HepG2 (cell line): ENCODE measurements around the gene RIN3. TPM values are rescaled to one million over a fixed set of nuclear protein-coding genes. Genes with fewer than 3 reads are reported as not detected.

ENCODE experiments used
- ARID5B ChIP-seq: IDR thresholded peaks from 2 replicates; pipeline ENCODE4 v1.4.0; 2020; ENCODE audit warnings: mild to moderate bottlenecking, missing genetic modification reagents
- CEBPB ChIP-seq: IDR thresholded peaks from 2 replicates; pipeline ENCODE4 v1.6.1; 2011; ENCODE audit warnings: low read depth, low read length, improper control_type of control experiment, borderline replicate concordance
- DPF2 ChIP-seq: sonication (generic); formaldehyde crosslinking; IDR thresholded peaks from 2 replicates; pipeline ENCODE4 v1.4.0; 2020; ENCODE audit warnings: mild to moderate bottlenecking, low read depth, missing genetic modification reagents, borderline replicate concordance
- ELF3 ChIP-seq: IDR thresholded peaks from 2 replicates; pipeline ENCODE4 v1.6.1; 2016; ENCODE audit warnings: missing genetic modification reagents, missing compliant biosample characterization
- FOSL1 ChIP-seq: sonication (generic); formaldehyde crosslinking; IDR thresholded peaks from 2 replicates; pipeline ENCODE4 v1.9.0; 2021; ENCODE audit warnings: missing genetic modification reagents, borderline replicate concordance
- FOXA1 ChIP-seq, 2 experiments: fragments of 450-650 bp in 1 of 2; sonication (generic) in 1 of 2; formaldehyde crosslinking in 1 of 2; IDR thresholded peaks; 2 replicates each; pipeline versions ENCODE4 v1.4.0 to v1.6.1; 2016 to 2020; ENCODE audit warnings: missing genetic modification reagents in 1 of 2
- GATAD1 ChIP-seq: IDR thresholded peaks from 2 replicates; pipeline ENCODE4 v1.6.1; 2016; ENCODE audit warnings: missing genetic modification reagents, missing compliant biosample characterization
- GATAD2A ChIP-seq: IDR thresholded peaks from 2 replicates; pipeline ENCODE4 v1.6.1; 2016
- KDM2A ChIP-seq: sonication (generic); formaldehyde crosslinking; IDR thresholded peaks from 2 replicates; pipeline ENCODE4 v1.4.0; 2020; ENCODE audit warnings: low read depth, missing genetic modification reagents, borderline replicate concordance
- MEIS1 ChIP-seq: sonication (generic); formaldehyde crosslinking; IDR thresholded peaks from 2 replicates; pipeline ENCODE4 v1.9.0; 2021; ENCODE audit warnings: mild to moderate bottlenecking, missing genetic modification reagents, moderate library complexity, borderline replicate concordance
- MXD4 ChIP-seq: IDR thresholded peaks from 2 replicates; pipeline ENCODE4 v1.6.1; 2016; ENCODE audit warnings: mild to moderate bottlenecking, missing biosample characterization, missing genetic modification reagents
- NRL ChIP-seq: sonication (generic); formaldehyde crosslinking; IDR thresholded peaks from 2 replicates; pipeline ENCODE4 v1.5.0; 2020; ENCODE audit warnings: missing genetic modification reagents, mild to moderate bottlenecking, moderate library complexity, borderline replicate concordance
- PPARG ChIP-seq: conservative IDR thresholded peaks from 2 replicates; pipeline ENCODE4 v1.6.1; 2016; ENCODE audit warnings: missing biosample characterization, missing genetic modification reagents
- RARA ChIP-seq: IDR thresholded peaks from 2 replicates; pipeline ENCODE4 v1.6.1; 2016; ENCODE audit warnings: missing genetic modification reagents, missing compliant biosample characterization
- RXRA ChIP-seq: sonication (generic); formaldehyde crosslinking; IDR thresholded peaks from 2 replicates; pipeline ENCODE4 v1.5.1; 2020; ENCODE audit warnings: missing genetic modification reagents
- RXRB ChIP-seq: IDR thresholded peaks from 2 replicates; pipeline ENCODE4 v1.6.1; 2016; ENCODE audit warnings: borderline replicate concordance, missing genetic modification reagents, missing compliant biosample characterization
- ZEB1 ChIP-seq: IDR thresholded peaks from 2 replicates; pipeline ENCODE4 v1.6.1; 2012; ENCODE audit warnings: mild to moderate bottlenecking, low read depth, inconsistent platforms; ENCODE audit not compliant: insufficient replicate concordance
- ZNF335 ChIP-seq: sonication (generic); formaldehyde crosslinking; IDR thresholded peaks from 2 replicates; pipeline ENCODE4 v1.4.0; 2020; ENCODE audit warnings: missing genetic modification reagents
- ZNF792 ChIP-seq: IDR thresholded peaks from 2 replicates; pipeline ENCODE4 v1.6.1; 2016
- ZXDC ChIP-seq: sonication (generic); formaldehyde crosslinking; IDR thresholded peaks from 2 replicates; pipeline ENCODE4 v1.5.0; 2020; ENCODE audit warnings: mild to moderate bottlenecking, missing genetic modification reagents
- polyA plus RNA-seq, 8 experiments: library from polyadenylated mRNA; depleted of rRNA in 3 of 8; stranded (reverse) in 7 of 8; unstranded in 1 of 8; fragments of >200 nt; fragmentation: Illumina TruSeq in 4 of 8; extraction: Trizol in 4 of 8; gene quantifications; 2 replicates each; pipeline versions ENCODE4 v1.2.1 to v1.2.3, GENCODE V29; 2011 to 2016; ENCODE audit warnings: low read depth in 4 of 8, missing spikeins in 1 of 8, mixed read lengths in 1 of 8; ENCODE audit not compliant: insufficient read depth in 1 of 8
- total RNA-seq, 5 experiments: library from RNA; depleted of rRNA; stranded (reverse); fragments of >200 nt; fragmentation: Illumina TruSeq; extraction: Trizol; gene quantifications; 2 replicates each; pipeline ENCODE4 v1.2.3, GENCODE V29; 2016; ENCODE audit warnings: low read depth in 1 of 5
- TF ChIP-seq, protein P1 (sequence below): sonication (generic); formaldehyde crosslinking; IDR thresholded peaks from 2 replicates; pipeline ENCODE4 v1.5.0; 2020; ENCODE audit warnings: mild to moderate bottlenecking, missing genetic modification reagents

The RIN3 gene
- total and polyA plus RNA-seq, 2 of the 13 experiments (the other 11 are each of a cell fraction or from before 2014, with no cell fraction given), result 2.3 to 3.6 TPM

- TF ChIP-seq NRL (CRISPR knock-in tag) (0 out of 2 replicates have a peak, but pooled peaks have one; percentile 14), PPARG (CRISPR knock-in tag) (0 out of 2 replicates have a peak, but pooled peaks have one; percentile 27), ZNF335 (CRISPR knock-in tag) (0 out of 2 replicates have a peak, but pooled peaks have one; percentile 18), ELF3 (CRISPR knock-in tag) (peak; percentile 29; the same call in 1 of the 2 replicates), DPF2 (0 out of 2 replicates have a peak, but pooled peaks have one; percentile 25), MEIS1 (CRISPR knock-in tag) (peak; percentile 73; the same call in 1 of the 2 replicates), ZNF792 (CRISPR knock-in tag) (0 out of 2 replicates have a peak, but pooled peaks have one; percentile 58), KDM2A (CRISPR knock-in tag) (peak; percentile 36; the same call in 1 of the 2 replicates), FOSL1 (CRISPR knock-in tag) (peak; percentile 74), CEBPB (peak; percentile 28; the same call in 1 of the 2 replicates), ZXDC (CRISPR knock-in tag) (no peak), GATAD2A (CRISPR knock-in tag) (peak; percentile 37; the same call in 1 of the 2 replicates), ZEB1 (peak; percentile 81), ARID5B (CRISPR knock-in tag) (peak; percentile 55), RXRB (0 out of 2 replicates have a peak, but pooled peaks have one; percentile 25), RXRA (peak; percentile 50; the same call in 1 of the 2 replicates), FOXA1 (IDR thresholded peaks at IDR 0.05) (no peak), FOXA1 (CRISPR knock-in tag; IDR thresholded peaks at IDR 0.05) (peak; percentile 89), RARA (CRISPR knock-in tag) (peak; percentile 39; the same call in 1 of the 2 replicates), MXD4 (CRISPR knock-in tag) (0 out of 2 replicates have a peak, but pooled peaks have one; percentile 36), GATAD1 (CRISPR knock-in tag) (no peak)
- TF ChIP-seq, protein P1, sequence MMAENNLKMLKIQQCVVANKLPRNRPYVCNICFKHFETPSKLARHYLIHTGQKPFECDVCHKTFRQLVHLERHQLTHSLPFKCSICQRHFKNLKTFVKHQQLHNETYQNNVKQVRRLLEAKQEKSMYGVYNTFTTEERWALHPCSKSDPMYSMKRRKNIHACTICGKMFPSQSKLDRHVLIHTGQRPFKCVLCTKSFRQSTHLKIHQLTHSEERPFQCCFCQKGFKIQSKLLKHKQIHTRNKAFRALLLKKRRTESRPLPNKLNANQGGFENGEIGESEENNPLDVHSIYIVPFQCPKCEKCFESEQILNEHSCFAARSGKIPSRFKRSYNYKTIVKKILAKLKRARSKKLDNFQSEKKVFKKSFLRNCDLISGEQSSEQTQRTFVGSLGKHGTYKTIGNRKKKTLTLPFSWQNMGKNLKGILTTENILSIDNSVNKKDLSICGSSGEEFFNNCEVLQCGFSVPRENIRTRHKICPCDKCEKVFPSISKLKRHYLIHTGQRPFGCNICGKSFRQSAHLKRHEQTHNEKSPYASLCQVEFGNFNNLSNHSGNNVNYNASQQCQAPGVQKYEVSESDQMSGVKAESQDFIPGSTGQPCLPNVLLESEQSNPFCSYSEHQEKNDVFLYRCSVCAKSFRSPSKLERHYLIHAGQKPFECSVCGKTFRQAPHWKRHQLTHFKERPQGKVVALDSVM (CRISPR knock-in tag), result no peak
- TF ChIP-seq, all 625 proteins: peak for 41
These were observed 180.6 kb downstream of the RIN3 start (continued) for GRCh38 chr14:92693998-92694795.
